Keratinocyte (primary cell): ENCODE data around the gene UQCC2. TPM values are rescaled to one million over a fixed set of nuclear protein-coding genes. Genes with fewer than 3 reads are reported as not detected.

ENCODE experiments used
- DNase-seq: peaks from one replicate; pipeline ENCODE4 v3.0.0-alpha.2; 2011; ENCODE audit warnings: low read depth, missing footprints, low spot score
- FAIRE-seq: peaks from 2 replicates; lab custom pipeline; 2011; peaks lifted over from hg19 to GRCh38; lab: Jason Lieb, UNC
- H2AFZ ChIP-seq: 2 replicates; pipeline ENCODE4 v1.6.0; 2012; ENCODE audit warnings: low read length, control low read depth, inconsistent platforms; ENCODE audit not compliant: control insufficient read depth
- H3K27ac ChIP-seq: 2 replicates; pipeline ENCODE4 v1.5.1; 2011; ENCODE audit warnings: low read length; ENCODE audit not compliant: control insufficient read depth, insufficient read depth
- H3K27me3 ChIP-seq: 3 replicates; pipeline ENCODE4 v1.6.0; 2011; ENCODE audit warnings: low read length; ENCODE audit not compliant: control insufficient read depth, insufficient read depth; ENCODE audit errors: extremely low read depth
- H3K36me3 ChIP-seq, 2 experiments: 2 replicates in 1 of 2; 3 replicates in 1 of 2; pipeline ENCODE4 v1.5.1; 2011; ENCODE audit warnings: low read length in 2 of 2, mild to moderate bottlenecking in 1 of 2; ENCODE audit not compliant: control insufficient read depth in 2 of 2, insufficient read depth in 2 of 2; ENCODE audit errors: extremely low read depth in 1 of 2
- H3K4me1 ChIP-seq: 3 replicates; pipeline ENCODE4 v1.5.1; 2011; ENCODE audit warnings: low read length; ENCODE audit not compliant: control insufficient read depth, insufficient read depth; ENCODE audit errors: extremely low read depth
- H3K4me2 ChIP-seq: 3 replicates; pipeline ENCODE4 v1.6.0; 2011; ENCODE audit warnings: low read depth, low read length; ENCODE audit not compliant: control insufficient read depth, insufficient read depth; ENCODE audit errors: extremely low read depth
- H3K4me3 ChIP-seq, 3 experiments: fragments of 200-600 bp in 1 of 3; sonication (generic) in 1 of 3; 2 replicates in 2 of 3; 3 replicates in 1 of 3; pipeline ENCODE4 v1.5.1; 2011 to 2016; ENCODE audit warnings: low read length in 3 of 3, mild to moderate bottlenecking in 3 of 3, control low read depth in 2 of 3, inconsistent platforms in 1 of 3, low read depth in 1 of 3, mixed read lengths in 1 of 3, mixed run types in 1 of 3, moderate library complexity in 1 of 3; ENCODE audit not compliant: control insufficient read depth in 2 of 3, insufficient read depth in 2 of 3; ENCODE audit errors: extremely low read depth in 1 of 3
- H3K79me2 ChIP-seq: 2 replicates; pipeline ENCODE4 v1.6.0; 2012; ENCODE audit warnings: low read length; ENCODE audit not compliant: control insufficient read depth, insufficient read depth
- H3K9ac ChIP-seq: 3 replicates; pipeline ENCODE4 v1.6.0; 2011; ENCODE audit warnings: low read length; ENCODE audit not compliant: control insufficient read depth, insufficient read depth; ENCODE audit errors: extremely low read depth
- H3K9me1 ChIP-seq: 3 replicates; pipeline ENCODE4 v1.6.0; 2011; ENCODE audit warnings: low read length; ENCODE audit not compliant: control insufficient read depth, insufficient read depth; ENCODE audit errors: extremely low read depth
- H3K9me3 ChIP-seq: 2 replicates; pipeline ENCODE4 v1.5.1; 2012; ENCODE audit warnings: low read depth, low read length; ENCODE audit not compliant: control insufficient read depth
- H4K20me1 ChIP-seq: 3 replicates; pipeline ENCODE4 v1.6.0; 2011; ENCODE audit warnings: low read length; ENCODE audit not compliant: control insufficient read depth, insufficient read depth; ENCODE audit errors: extremely low read depth
- CTCF ChIP-seq, 3 experiments: IDR thresholded peaks in 1 of 3; conservative IDR thresholded peaks in 1 of 3; optimal IDR thresholded peaks in 1 of 3; 2 replicates in 2 of 3; 3 replicates in 1 of 3; pipeline versions ENCODE3 to v1.5.1; 2011; ENCODE audit warnings: low read length in 3 of 3, mild to moderate bottlenecking in 3 of 3, moderate library complexity in 2 of 3, control low read depth in 1 of 3, inconsistent platforms in 1 of 3; ENCODE audit not compliant: insufficient read depth in 2 of 3; ENCODE audit errors: extremely low read depth in 1 of 3
- EZH2 ChIP-seq: IDR thresholded peaks from one replicate; pipeline ENCODE4 v1.6.1; 2012; ENCODE audit warnings: inconsistent platforms, mild to moderate bottlenecking, low read length, moderate library complexity
- dilution Hi-C: fragments of 300-500 bp; cut with MboI; formaldehyde crosslinking; loops from one replicate; pipeline ENCODE4 v1.7.0; 2020; ENCODE audit warnings: low sequenced_read_pairs; ENCODE audit not compliant: extremely low pct_ligation_motif_present
- polyA plus RNA-seq, 5 experiments: library from polyadenylated mRNA; depleted of rRNA in 3 of 5; stranded (reverse) in 3 of 5; stranded (forward) in 1 of 5; unstranded in 1 of 5; fragments of >200 nt; gene quantifications; 1 replicate in 1 of 5; 2 replicates in 3 of 5; 3 replicates in 1 of 5; pipeline versions ENCODE4 v1.2.1 to v1.2.3, GENCODE V29; 2011 to 2012; ENCODE audit warnings: missing spikeins in 2 of 5, low read depth in 1 of 5, low replicate concordance in 1 of 5

The UQCC2 gene
- polyA plus RNA-seq, 1 donor (not counting 4 experiments of a cell fraction or from before 2014, with no cell fraction given): 76.7 TPM

DNA sequence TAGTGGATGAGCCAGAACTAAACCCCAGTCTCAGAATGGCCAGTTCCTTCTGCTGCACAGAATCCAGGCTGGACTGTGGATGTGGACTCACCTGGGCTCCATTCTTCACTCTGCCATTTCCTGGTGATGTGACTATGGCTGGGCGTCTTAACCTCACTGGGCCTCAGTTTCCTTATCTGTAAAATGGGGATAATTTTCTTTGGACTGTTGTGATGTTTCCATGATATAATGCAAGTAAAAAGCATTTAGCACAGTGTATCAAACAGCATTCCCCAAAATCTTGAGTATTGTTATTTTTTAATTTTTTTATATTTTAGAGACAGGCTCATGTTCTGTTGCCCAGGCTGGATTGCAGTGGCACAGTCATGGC lies 41.1 kb upstream of the UQCC2 start:
- FAIRE-seq: no peak
- no peak for DNase-seq
- Histone ChIP-seq H3K4me2 (peak overlapping the region; percentile 39), H3K36me3 (no peaks in the 10 kb centered on the region), H4K20me1 (no peaks in the 10 kb centered on the region), H3K27me3 (no peaks in the 10 kb centered on the region), H3K9me3 (no peaks in the 10 kb centered on the region), H2AFZ (no peak overlapping the region), H3K79me2 (no peaks in the 10 kb centered on the region), H3K4me1 (peaks cover 11% of the 10 kb centered on the region), H3K9ac (no peak overlapping the region), H3K9me1 (no peaks in the 10 kb centered on the region), H3K27ac (no peak overlapping the region), H3K4me3 (no peak overlapping the region)
- dilution Hi-C loops: no loop called here
- no peak for TF ChIP-seq CTCF (optimal IDR thresholded peaks at IDR 0.05 in 1 of 3, IDR thresholded peaks at IDR 0.05 in 1 of 3, conservative IDR thresholded peaks at IDR 0.05 in 1 of 3; ENCODE audit: extremely low read depth in 1 of 3, insufficient read depth in 2 of 3, low read length in 3 of 3)
- no peak for TF ChIP-seq EZH2

GRCh38 chr6:33751771-33752645 lies 40.5 kb upstream of the UQCC2 start:
- Histone ChIP-seq H3K9me3 (no peaks in the 10 kb centered on the region), H3K4me3 (no peak overlapping the region), H3K27me3 (no peaks in the 10 kb centered on the region), H3K79me2 (no peaks in the 10 kb centered on the region), H3K36me3 (no peaks in the 10 kb centered on the region), H3K9me1 (no peaks in the 10 kb centered on the region), H3K4me1 (peaks cover 11% of the 10 kb centered on the region), H3K27ac (no peak overlapping the region), H3K4me2 (peak overlapping the region; percentile 39), H3K9ac (no peak overlapping the region), H4K20me1 (no peaks in the 10 kb centered on the region), H2AFZ (no peak overlapping the region)
- TF ChIP-seq EZH2 (no peak), CTCF (optimal IDR thresholded peaks at IDR 0.05 in 1 of 3, IDR thresholded peaks at IDR 0.05 in 1 of 3, conservative IDR thresholded peaks at IDR 0.05 in 1 of 3; ENCODE audit: extremely low read depth in 1 of 3, insufficient read depth in 2 of 3, low read length in 3 of 3) (no peak)
- dilution Hi-C loops: no loop called here
- FAIRE-seq (no peak), DNase-seq (no peak)
